RWPE1 (cell line): ENCODE measurements around the gene PDSS2.

Experiments
- CTCF ChIA-PET: fragments of 350-600 bp; sonication (Branson Sonifier 250); formaldehyde crosslinking; extraction: SDS; loops from one replicate; lab custom pipeline; 2021; lab: Yijun Ruan, JAX
- POLR2A ChIA-PET: fragments of 400-600 bp; formaldehyde crosslinking; extraction: SDS; loops from one replicate; lab custom pipeline; 2020; ENCODE audit warnings: antibody characterized with exemption; ENCODE audit not compliant: low non-redundant PET; lab: Yijun Ruan, JAX
- DNase-seq: peaks from one replicate; pipeline ENCODE4 v3.0.0; 2012; ENCODE audit warnings: low spot score
- H3K27ac ChIP-seq: fragments of 450-650 bp; 2 replicates; pipeline ENCODE4 v1.5.1; 2017
- CTCF ChIP-seq: fragments of 450-650 bp; conservative IDR thresholded peaks from 2 replicates; pipeline ENCODE4 v1.5.1; 2017; ENCODE audit warnings: low read depth, mild to moderate bottlenecking

Gene PDSS2

GRCh38 chr6:107447663-107448216 is 11.6 kb downstream of the PDSS2 start:
- DNase-seq = no peak
- H3K27ac ChIP-seq = no peak overlapping the region
- ChIA-PET CTCF (interaction anchor here (0.6 kb wide), 1 partner anchor 203 kb away, joined by 3 read pairs; no protein-coding TSS in a partner anchor), POLR2A (no interaction called here)
- no peak for TF ChIP-seq CTCF

GRCh38 chr6:107444277-107444676 is 15.1 kb downstream of the PDSS2 start:
- no peak overlapping the region for H3K27ac ChIP-seq
- no peak for TF ChIP-seq CTCF

GRCh38 chr6:107443608-107444267 is 15.6 kb downstream of the PDSS2 start:
- ChIA-PET POLR2A (no interaction called here), CTCF (no interaction called here)
- no peak for TF ChIP-seq CTCF
- H3K27ac ChIP-seq = no peak overlapping the region
- no peak for DNase-seq

More at GRCh38 chr6:107444277-107444676, 15.1 kb downstream of the PDSS2 start:
- no peak for DNase-seq
- ChIA-PET POLR2A (no interaction called here), CTCF (no interaction called here)

GRCh38 chr6:107442938-107443607 is 16.3 kb downstream of the PDSS2 start:
- ChIA-PET POLR2A (no interaction called here), CTCF (no interaction called here)
- TF ChIP-seq CTCF = no peak
- H3K27ac ChIP-seq = no peak overlapping the region
- no peak for DNase-seq

GRCh38 chr6:107441682-107442081 is 17.7 kb downstream of the PDSS2 start:
- no peak for TF ChIP-seq CTCF
- POLR2A ChIA-PET = no interaction called here
- no peak for DNase-seq

GRCh38 chr6:107440936-107441335 is 18.4 kb downstream of the PDSS2 start:
- ChIA-PET CTCF (no interaction called here), POLR2A (no interaction called here)
- H3K27ac ChIP-seq = no peak overlapping the region
- TF ChIP-seq CTCF = no peak
- DNase-seq = no peak

More at GRCh38 chr6:107441682-107442081, 17.7 kb downstream of the PDSS2 start:
- CTCF ChIA-PET = no interaction called here
- no peak overlapping the region for H3K27ac ChIP-seq
